HG03045 (cell line): ENCODE results near the gene TBC1D7.

ENCODE experiments used
- ATAC-seq: cut with Tn5 transposase; IDR thresholded peaks from one replicate; pipeline ENCODE4 v1.9.1; 2021; ENCODE audit warnings: mild to moderate bottlenecking, moderate library complexity; ENCODE audit not compliant: unreplicated experiment

The TBC1D7 gene

GRCh38 chr6:13328076-13328874 lies at the start of gene TBC1D7:
Gene TBC1D7, minus strand, starts transcription at chr6:13328537. Its CDS starts 1,639 bp downstream, at chr6:13326898.
- peak; percentile 93 for ATAC-seq

- ATAC-seq = no peak
These were observed 48.9 kb upstream of the TBC1D7 start for GRCh38 chr6:13377054-13377758.

GRCh38 chr6:13375360-13375878 lies 47.1 kb upstream of the TBC1D7 start:
- no peak for ATAC-seq

GRCh38 chr6:13373919-13374318 lies 45.6 kb upstream of the TBC1D7 start:
- no peak for ATAC-seq

GRCh38 chr6:13373488-13373886 lies 45.1 kb upstream of the TBC1D7 start:
- ATAC-seq = no peak

GRCh38 chr6:13372688-13373487 lies 44.6 kb upstream of the TBC1D7 start:
- ATAC-seq = no peak

GRCh38 chr6:13372076-13372475 lies 43.7 kb upstream of the TBC1D7 start:
- no peak for ATAC-seq

GRCh38 chr6:13371421-13372072 lies 43.2 kb upstream of the TBC1D7 start:
- no peak for ATAC-seq

- ATAC-seq = no peak
These were observed 42.3 kb upstream of the TBC1D7 start for GRCh38 chr6:13370623-13371022.

- ATAC-seq = no peak
These were observed 41.3 kb upstream of the TBC1D7 start for GRCh38 chr6:13369591-13369990.

- no peak for ATAC-seq
These were observed 40.4 kb upstream of the TBC1D7 start for GRCh38 chr6:13368731-13369115.

- ATAC-seq = no peak
These were observed 39.9 kb upstream of the TBC1D7 start for GRCh38 chr6:13368079-13368730.

GRCh38 chr6:13367396-13367795 lies 39.1 kb upstream of the TBC1D7 start:
- ATAC-seq = no peak

- no peak for ATAC-seq
These were observed 37.0 kb upstream of the TBC1D7 start for GRCh38 chr6:13365320-13365719.

GRCh38 chr6:13364842-13365241 lies 36.5 kb upstream of the TBC1D7 start:
- no peak for ATAC-seq

- no peak for ATAC-seq
These were observed 34.1 kb upstream of the TBC1D7 start for GRCh38 chr6:13362412-13362811.

- no peak for ATAC-seq
These were observed 32.6 kb upstream of the TBC1D7 start for GRCh38 chr6:13360671-13361540.

GRCh38 chr6:13359287-13359686 lies 30.9 kb upstream of the TBC1D7 start:
- no peak for ATAC-seq

GRCh38 chr6:13358511-13358910 lies 30.2 kb upstream of the TBC1D7 start:
- ATAC-seq = no peak
